HCT116 (cell line): Measurements from ENCODE around the gene PLXNB3.

ENCODE experiments used
- CTCF ChIP-seq, 3 experiments: fragments of 200-600 bp in 1 of 3; sonication (generic) in 1 of 3; IDR thresholded peaks in 2 of 3; conservative IDR thresholded peaks in 1 of 3; 2 replicates each; pipeline ENCODE4 v1.5.1; 2012 to 2017; ENCODE audit warnings: low read depth in 2 of 3, low read length in 2 of 3, antibody characterized with exemption in 1 of 3, borderline replicate concordance in 1 of 3, control low read depth in 1 of 3, mild to moderate bottlenecking in 1 of 3, mixed read lengths in 1 of 3, mixed run types in 1 of 3, moderate library complexity in 1 of 3; ENCODE audit not compliant: insufficient read depth in 1 of 3
- POLR2AphosphoS5 ChIP-seq: IDR thresholded peaks from 2 replicates; pipeline ENCODE4 v1.6.1; 2011; ENCODE audit warnings: mild to moderate bottlenecking, low read depth, low read length, moderate library complexity
- RAD21 ChIP-seq: IDR thresholded peaks from 2 replicates; pipeline ENCODE4 v1.6.1; 2012; ENCODE audit warnings: low read depth, mild to moderate bottlenecking

GRCh38 chrX:153731117-153731844 is 32.8 kb upstream of the PLXNB3 start:
- TF ChIP-seq CTCF (IDR thresholded peaks at IDR 0.05 in 2 of 3, conservative IDR thresholded peaks at IDR 0.05 in 1 of 3; ENCODE audit: borderline replicate concordance in 1 of 3, insufficient read depth in 1 of 3, low read depth in 2 of 3, low read length in 2 of 3) (no peak), RAD21 (no peak), POLR2AphosphoS5 (no peak)
